Astrocyte of the hippocampus (primary cell): ENCODE measurements around the gene DMKN.
A peak's percentile ranks its signal among the peaks of the same experiment; 100 is the strongest.

Source experiments
- DNase-seq: peaks from one replicate; pipeline ENCODE4 v3.0.0; 2011; ENCODE audit warnings: low read depth, low spot score

The DMKN gene, protein sequence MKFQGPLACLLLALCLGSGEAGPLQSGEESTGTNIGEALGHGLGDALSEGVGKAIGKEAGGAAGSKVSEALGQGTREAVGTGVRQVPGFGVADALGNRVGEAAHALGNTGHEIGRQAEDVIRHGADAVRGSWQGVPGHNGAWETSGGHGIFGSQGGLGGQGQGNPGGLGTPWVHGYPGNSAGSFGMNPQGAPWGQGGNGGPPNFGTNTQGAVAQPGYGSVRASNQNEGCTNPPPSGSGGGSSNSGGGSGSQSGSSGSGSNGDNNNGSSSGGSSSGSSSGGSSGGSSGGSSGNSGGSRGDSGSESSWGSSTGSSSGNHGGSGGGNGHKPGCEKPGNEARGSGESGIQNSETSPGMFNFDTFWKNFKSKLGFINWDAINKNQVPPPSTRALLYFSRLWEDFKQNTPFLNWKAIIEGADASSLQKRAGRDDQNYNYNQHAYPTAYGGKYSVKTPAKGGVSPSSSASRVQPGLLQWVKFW

DNA sequence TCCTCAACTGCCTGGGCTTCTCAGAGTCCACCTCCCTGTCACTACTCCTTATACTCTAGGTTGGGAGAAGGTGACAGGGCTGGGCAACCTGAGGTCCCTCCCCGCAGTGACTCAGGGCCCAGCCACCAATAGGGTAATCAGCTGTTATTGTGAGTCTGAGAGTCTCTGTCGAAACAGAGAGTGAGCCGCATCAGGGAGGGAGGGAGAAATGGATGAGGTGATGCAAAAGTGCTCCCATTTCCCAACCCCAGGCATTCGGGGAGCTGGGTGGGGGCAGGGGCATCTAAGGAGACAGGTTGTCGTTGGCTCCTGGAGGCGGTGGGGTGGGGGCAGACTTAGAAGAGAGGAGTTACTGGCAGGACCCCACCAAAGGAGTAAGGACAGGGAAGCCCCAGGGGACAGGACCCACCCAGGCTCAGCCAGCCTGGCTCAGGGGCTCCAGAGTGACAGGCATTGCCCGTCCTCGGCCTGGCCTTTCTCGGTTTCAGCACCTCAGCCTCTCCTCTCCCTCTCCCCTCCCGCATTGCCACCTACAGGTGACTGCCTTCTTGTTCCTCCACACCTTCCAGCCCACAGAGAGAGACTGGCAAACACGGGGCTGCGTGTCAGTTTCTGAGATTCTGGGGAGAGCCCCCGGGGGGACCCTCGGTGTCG is at the start of gene DMKN:
Gene DMKN, minus strand, starts transcription at position 22 of the 654 bp plus-strand sequence. CDS start 174 bp downstream, outside the sequence.
- DNase-seq: no peak

DNA sequence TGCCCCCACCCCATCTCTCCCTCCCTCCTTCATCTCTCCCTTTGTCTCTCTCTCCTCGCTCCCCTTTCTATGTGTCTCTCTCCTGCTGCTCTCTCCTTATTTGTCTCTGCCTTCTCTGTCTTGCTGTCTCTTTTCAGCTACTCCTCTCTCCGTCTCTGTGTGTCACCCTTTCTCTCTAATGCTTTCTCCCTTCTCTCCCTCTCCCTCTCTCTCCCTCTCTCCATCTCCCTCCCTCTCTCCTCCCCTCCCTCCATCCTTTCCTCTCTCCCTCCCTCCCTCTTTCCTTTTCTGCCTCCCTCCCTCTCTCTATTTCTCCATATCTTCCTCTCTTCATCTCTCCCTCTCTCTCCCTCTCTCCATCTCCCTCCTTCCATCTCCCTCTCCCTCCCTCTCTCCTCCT is 49.3 kb upstream of the DMKN start:
- no peak for DNase-seq

DNA sequence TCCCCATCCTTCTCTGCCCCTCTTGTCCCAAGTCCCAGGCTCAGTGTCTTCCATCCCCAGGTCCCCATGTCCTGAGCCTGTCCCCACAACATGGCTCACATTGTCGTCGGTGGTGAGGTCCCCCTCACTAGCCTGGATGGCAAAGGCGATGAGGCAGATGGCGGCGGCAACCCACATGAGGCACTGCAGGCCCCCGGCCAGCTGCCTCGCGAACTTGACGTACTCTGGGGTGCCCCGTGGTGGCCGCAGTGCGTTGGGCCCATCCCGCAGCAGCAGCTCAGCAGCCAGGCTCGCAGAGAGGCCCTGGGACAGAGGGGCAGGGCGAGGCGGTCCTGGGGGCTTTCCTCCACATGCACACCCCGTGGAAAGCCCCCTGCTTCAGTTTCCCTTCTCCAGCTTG is 48.9 kb upstream of the DMKN start:
- no peak for DNase-seq

DNA sequence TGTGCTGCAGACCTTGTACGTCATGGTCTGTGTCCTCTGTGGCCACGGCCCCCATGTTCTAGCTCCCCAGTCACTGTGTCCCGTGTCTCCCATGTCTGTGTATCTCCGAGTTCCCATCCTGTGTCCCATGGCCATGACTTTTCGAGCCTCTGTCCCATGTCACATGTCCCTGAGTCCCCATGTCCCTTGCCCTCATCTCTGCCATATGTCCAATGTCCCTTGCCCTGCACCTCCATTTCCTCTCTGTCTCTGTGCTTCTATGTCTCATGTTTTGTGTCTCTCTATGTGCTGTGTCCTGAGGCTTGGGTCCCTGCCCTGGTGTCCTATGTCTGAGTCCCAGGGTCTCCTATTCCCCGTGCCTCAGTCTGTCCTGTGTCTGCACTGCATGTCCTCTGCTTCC is 48.0 kb upstream of the DMKN start:
- DNase-seq: no peak

DNA sequence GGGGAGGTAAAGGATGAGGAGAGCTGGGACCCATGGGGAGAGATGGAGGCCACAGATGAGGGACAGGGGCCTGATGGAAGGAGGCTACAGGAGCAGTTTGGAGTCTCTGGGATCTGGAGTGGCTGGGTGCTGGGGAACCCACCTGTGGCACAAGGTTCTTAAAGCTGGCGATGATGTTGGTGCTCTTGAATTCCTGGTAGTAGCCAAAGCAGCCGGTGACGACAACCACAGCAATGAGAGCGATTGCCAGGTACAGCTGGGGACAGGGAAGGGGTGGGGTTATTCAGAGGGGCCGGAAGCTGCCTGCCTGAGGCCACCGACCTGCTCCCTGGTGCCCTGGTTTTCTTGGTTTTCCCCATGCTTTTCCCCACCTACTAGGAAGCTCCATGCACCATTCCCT is 47.2 kb upstream of the DMKN start:
- DNase-seq: no peak

DNA sequence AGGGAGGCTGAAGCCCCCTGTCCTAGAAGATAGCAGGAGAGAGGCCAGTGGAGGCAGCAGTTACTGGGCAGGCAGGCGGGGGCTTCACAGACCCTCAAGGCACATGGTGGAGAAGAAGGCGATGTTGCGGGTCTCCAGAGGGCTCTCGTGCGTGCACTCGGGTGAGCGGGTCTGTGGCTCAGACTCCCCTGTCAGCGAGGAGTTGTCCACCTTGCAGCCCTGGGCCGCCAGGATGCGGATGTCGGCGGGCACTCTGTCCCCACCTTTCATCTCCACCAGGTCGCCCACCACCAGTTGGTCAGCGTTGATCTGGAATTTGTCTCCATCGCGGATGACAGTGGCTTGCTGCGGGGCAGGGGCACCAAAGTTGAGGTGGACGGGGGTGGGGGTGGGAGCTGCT is 46.8 kb upstream of the DMKN start:
- no peak for DNase-seq

DNA sequence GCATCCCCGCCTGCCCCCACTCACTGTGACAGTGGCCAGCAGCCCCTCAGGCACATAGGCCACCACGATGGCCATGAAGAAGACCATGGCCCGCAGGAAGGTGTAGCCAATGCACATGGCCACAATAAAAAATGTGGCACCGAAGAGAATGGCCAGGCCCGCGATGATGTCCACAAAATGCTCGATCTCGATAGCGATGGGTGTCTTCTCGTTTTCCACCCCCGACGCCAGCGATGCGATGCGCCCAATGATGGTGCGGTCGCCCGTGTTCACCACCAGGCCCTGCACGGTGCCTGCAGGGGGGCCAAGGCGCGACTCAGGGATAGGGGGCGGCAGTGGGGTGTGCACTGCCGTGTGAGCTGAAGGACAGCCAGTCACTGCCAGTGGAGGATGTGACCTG is 46.3 kb upstream of the DMKN start:
- DNase-seq: no peak

DNA sequence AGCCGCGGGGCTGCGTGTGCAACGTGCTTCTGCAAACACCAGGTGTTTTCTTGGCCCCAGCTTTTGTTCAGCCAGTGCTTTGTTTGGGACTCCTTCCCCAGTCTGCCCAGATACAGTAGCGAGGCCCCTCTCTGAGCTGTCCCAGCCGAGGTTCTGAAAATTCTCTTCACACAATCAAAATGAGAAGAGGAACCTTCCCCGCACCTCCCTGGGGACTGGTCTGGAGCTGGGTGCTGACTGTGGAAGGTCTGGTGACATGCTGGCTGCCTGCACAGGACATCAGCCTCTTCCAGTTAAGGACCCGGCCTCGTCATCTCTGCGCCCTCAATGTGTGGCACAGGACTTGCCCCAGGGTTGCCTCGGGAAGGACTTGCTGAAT is 45.8 kb upstream of the DMKN start:
- DNase-seq: no peak

DNA sequence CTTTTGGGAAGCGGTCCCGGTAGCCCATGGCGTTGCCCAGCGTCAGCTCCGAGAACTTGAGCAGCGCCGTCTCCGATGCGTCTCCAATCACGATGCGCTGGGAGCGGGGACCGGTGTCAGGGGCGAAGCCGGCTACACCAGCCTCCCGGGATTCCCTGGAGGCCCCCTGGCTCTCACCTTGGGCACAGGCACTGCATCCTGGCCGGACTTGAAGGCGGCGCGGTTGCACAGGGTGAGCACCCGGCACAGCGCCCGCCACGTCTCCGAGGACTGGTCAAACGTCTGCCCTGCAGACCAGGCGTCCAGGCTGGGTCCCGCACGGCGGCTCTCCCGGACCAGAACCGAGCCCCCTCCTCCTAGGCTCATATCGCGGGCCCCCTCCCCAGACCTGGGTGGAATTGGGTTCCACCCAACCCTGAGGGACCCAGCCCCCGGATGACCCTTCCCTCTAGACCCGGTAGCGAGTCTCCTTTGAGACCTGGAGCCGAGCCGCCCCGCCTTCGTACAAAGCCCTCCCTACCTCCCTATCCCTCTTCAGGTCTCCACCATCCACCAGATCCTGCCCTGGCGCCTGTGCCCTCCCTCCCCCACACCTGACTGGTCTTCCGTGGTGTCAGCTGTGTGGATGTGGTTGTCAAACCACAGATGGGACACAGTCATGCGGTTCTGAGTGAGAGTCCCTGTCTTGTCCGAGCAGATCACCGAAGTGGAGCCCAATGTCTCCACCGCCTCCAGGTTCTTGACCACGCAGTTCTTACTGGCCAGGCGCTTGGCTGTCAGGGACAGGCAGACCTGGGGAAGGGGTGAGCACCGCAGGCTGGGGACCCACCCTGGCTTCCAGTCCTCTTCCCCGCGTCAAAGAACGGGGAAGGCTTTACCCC is 45.2 kb upstream of the DMKN start:
- DNase-seq: no peak

DNA sequence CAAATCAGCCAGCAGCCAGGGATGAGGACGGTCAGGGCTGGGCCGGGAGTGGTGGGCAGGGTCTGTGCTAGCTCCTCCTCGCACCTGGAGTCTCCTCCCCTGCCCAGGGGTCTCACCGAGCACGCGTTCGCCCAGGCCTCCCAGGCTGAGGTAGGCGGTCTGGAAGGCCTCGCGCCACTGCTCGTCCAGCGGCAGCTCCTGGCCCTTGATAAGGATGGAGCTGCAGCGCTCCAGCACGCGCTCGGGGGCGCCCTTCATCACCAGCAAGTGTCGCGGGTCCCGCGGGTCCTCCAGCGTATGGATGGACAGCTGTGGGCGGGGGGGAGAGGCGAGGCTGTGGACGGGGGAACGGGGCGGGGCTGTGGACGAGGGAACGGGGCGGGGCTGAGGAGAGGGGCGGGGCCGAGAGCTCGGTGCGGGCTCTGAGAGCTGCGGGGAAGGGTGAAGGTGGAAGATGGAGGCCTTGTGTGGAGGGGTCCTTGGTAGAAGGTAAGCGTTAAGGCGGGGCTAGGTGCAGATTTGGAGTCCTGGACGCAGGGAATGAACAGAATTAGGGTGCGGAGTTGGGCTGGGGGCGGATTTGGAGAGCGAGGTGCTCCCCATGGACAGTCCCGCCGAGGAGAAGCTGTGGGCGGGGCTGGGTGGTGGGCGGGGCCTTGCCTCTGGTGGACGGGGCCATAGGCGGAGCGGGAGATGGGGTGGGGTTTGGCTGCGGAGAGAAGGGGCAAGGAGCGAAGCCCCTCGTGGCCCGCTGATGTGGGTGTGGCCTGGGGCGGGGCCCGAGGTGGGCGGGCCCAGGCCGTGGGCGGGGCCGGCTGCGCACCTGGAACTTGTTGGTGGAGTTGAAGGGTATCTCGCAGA is 44.3 kb upstream of the DMKN start:
- DNase-seq: peak; percentile 78

DNA sequence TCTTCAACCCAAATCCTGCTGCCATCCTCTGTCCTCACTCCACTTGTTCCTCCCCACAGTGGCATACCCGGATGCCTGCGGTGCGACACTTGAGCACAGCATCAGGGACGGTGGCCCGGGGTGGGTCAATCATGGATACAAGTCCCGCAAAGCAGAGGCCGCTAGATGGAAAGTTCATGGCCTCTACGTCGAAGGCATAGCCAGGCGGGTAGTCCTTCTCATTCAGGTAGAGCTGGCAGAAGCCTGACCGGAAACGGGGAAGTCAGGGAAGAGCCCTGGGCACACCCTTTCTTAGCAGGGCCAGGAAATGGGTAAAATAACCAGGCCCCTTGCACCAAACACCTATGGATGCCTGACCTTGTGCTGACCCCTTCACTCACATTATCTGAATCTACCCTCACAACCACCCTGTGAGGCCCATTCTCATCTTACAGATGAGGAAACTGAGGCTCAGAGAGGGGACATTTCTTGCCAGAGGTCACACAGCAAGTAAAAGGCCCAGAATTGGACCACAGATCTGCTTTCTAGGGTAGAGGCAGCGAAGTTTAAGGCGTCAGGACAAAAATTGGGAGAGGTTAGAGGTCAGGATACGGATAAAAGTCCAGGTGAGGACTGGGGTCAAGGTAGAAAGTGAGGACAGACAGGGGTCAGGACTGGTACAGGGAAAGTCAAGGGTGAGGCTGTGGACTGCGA is 43.5 kb upstream of the DMKN start:
- DNase-seq: no peak

DNA sequence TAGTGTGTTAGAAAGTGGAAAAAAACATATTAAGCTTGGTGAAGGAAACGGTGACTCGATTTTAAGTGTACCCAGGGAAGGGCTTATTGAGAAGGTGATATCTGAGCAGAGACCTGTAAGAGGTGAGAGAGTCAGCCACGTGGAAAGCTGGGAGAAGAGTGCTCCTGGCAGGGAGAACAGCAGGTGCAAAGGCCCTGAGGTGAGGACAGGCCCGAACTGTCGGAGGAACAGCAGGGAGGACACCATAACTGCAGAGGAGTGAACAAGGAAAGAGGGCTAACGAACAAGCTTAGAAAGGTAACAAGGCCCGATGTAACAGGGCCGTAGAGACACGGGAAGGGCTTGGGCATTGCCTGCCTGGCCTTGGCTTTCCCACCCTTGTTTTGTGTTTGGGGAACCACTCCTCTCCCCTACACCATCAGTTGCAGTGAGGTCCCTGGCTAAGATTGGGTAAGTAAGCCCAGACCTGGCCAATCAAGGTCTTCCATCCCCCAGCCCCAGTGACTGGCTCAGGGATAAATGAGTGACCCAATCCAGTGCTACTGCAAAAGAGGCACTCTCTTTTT is 42.7 kb upstream of the DMKN start:
- DNase-seq: no peak

DNA sequence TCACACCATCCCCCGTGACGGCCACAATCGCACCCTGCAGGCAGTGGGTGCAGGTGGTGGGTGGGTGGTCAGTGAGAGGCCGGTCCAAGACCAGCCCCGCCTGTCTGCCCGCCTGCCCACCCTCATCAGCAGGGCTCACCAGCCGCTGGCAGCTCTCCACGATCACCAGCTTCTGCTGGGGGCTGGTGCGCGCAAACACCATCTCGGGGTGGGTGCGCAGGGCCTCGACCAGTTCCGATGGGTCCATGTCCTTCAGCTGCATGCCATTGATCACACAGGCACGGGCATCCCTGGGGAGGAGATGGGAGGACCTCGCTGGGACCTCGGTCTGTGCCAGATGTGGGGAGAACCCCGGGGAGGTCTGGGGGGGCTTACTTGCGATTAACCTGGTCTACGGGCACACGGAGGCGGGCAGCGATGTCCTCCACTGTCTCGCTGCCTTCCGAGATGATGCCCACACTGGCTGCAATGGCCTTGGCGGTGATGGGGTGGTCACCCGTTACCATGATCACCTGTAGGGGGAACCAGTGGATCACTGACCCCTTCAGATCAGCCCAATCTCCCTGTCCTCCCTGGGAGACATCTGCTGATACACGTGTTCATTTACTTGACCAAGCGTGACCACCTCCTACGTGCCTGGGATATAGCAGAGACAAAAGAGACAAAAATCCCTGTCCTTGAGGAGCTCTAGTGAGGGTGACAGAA is 42.0 kb upstream of the DMKN start:
- DNase-seq: peak; percentile 46

DNA sequence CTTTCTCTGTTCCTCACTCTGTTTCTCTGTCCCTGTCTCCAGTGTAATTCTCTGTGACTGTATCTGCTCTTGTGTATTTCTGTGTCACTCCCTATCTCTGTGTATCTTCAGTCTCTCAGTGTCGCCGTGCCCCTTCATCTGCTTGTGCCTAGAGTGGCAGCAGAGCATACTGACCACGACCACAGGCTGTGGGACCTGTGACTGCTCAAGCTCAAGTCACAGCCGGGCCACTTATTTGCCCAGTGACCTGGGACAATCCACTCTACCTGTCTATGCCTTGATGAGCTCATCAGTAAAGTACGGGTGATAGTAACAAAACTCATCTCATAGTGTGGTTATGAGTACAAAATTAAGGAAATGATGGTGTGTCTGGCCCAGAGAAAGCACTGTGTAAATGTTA is 40.6 kb upstream of the DMKN start:
- DNase-seq: no peak

DNA sequence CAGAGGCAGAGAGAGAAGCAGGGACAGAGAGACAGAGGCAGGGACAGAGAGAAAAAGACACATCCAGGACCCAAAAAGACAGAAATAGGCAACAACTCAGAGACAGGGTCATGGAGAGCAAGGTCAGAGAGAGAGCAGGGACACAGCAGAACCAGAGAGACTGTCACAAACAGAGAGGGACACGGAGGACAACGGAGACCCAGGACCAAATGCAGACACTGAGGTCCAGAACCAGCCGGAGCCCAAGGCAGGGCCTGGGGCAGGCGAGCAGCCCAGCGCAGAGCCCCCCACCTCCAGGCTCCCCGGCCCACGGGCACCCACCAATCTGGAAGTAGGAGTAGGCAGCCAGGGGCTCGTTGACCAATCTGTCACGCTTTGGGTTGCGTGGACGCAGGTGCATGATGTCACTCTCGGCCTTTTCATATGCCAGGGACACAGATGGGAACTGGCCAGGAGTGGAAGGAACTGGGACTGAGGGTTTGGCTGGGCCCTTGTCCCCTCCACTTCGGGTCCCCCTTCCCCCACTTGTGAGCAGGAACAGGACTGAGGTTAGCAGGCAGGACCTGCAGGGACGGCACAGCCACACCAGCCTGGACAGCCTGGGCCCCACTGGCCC is 40.0 kb upstream of the DMKN start:
- DNase-seq: no peak

DNA sequence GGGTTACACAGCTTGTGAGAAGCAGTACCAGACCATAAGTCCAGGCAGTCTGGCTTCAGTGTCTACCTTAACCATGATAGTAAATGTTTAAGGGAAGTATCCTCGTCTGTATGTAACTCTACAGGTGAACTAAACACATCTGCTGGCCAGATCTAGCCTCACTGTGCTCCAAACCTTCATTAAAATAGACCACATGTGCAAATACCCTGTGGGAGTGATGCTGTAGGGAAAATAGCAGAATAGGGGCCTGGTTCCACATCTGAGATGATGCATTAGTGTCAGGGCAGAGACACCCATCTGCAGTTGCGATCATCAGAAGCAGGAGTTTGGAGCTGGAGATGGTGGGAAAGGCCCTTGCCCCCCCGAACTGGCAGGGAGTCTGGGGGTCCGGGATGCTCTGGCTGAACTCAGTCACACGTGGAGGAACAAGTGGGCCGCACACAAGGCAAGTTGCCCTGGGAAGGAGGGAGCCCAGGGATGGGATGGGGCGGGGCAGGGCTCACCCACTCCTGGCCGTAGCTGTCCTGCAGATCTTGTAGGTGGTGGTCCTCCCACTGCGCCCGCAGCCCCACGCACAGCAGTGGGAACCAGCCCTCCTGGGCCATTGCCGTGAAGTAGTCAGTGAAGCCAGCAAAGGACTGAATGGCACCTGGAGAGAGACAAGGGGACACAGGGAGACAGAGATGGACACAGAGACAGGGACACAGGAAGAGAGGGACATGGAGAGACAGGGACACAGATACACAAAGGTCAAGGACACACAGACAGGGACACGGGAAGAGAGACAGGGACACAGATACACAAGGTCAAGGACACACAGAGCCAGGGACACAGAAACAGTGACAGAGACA is 39.3 kb upstream of the DMKN start:
- DNase-seq: no peak

DNA sequence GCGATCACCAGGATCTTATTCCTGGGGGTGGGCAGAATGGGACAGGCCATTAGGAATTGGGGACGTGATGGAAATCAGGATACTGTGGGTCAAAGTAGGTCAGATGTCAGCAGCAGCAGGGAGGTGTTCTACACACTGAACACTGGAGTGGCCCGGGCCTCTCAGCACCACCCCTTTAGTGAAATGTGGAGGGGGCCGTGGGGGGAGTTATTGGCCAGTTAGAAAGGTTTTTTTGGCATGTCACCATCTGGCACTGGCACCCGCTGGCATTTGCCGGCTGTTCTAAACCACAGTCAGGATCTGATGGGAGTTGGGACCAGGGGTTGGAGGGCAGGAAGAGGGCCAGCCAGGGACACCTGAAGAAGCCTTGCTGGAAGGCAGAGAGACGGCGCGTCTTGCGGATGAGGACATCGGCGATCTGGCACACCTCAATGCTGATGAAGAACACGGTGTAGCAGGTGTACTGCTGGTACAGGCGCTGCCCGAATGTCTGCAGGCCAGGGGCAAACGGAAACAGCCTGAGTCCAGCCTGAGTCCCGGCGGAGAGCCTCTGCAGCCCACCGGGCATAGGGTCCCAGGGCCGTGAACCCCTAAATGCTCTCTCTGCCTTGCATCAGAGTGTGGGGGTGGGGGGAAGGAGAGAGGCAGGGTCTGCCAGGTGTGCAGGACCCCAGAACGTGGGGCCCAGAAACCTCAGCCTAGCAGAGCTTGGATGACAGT is 37.8 kb upstream of the DMKN start:
- no peak for DNase-seq
